CD4-positive, alpha-beta T cell treated with Interleukin-2 at 100 ng/mL for 4 hours (primary cell): ENCODE measurements around the gene KIF26B.

ENCODE experiments used
- DNase-seq: peaks from one replicate; pipeline ENCODE4 v3.0.0-alpha.2; 2020; ENCODE audit warnings: low spot score

Gene KIF26B

GRCh38 chr1:245600658-245601057 lies 445.9 kb downstream of the KIF26B start:
- DNase-seq, result no peak

DNA sequence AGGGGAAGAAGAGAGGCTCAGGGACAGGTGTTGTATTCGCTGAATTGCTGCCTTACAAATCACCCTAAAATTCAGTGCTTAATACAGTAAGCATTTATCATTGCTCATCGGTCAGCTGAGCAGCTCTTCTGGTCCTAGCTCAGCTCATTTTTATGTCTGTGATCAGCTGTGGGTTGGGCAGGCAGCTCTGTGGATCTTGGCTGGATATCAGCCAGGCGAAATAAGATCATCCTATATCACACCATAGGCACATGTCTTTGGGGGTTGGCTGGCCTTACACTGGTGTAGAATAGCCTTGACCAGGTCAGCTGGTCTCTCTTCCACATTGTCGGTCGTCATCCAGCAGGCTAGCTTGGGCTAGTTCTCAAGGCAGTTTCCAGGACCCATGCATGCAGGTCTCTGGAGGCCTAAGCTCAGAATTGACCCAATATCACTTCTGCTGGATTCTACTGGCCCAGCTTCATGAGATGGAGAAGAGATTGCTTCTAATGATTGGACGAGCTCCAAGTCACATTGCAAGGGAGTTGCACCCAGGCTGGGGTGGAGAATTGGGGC lies 448.6 kb downstream of the KIF26B start:
- DNase-seq, result no peak

DNA sequence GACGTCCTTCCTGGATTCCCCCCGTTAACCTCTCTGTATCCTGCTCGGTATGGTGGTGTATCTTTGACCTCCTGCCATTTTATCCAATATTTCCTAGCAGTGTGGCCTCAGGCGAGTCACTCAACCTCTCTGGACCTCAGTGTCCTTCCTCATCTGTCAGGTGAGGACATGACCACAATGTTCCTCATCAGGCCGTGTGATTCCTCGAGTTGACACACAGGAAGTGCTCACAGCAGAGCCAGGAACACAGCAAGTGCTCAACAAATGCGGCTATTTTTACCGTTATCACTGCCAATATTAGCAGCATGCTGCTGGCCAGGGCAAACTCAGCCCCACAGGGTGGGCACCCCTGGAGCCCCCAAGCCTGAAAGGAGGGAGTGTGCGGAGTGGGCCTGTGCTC lies 450.2 kb downstream of the KIF26B start:
- no peak for DNase-seq

DNA sequence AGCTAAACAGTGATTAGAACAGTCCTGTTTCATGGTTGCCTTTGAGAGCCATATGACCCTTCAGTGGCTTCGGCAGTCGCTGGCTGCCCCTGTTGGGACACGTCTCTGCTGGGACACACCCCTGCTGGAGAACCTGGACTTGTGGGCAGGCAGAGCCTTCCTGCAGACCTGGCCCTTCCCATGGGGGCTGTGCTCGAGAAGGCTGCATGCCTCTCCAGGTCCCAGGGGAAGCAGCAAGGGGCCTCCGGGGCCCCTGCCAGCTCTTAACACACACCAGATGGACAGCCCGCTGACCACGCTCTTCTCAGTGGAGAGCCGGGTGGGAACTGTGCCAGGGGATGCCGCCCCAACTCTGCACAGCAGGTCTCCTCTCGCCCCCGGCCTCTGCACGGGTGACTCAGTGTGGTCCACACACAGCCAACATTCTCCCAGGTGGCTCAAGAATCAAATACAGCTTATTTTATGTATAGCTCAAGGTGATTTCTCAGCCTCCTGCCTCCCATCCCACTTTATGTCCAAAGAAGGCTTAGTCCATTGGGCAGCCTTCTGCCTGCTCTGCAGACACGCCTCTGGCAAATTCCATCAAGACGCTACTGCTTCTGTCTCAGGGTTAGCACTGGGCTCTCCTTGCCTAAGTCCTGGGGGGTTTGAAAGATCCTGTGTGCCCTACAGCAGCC lies 450.8 kb downstream of the KIF26B start:
- no peak for DNase-seq

- DNase-seq, result no peak
These were observed 451.5 kb downstream of the KIF26B start for GRCh38 chr1:245606157-245606725.

- DNase-seq, result no peak
These were observed 453.5 kb downstream of the KIF26B start for GRCh38 chr1:245608271-245608670.

GRCh38 chr1:245609354-245610150 lies 454.8 kb downstream of the KIF26B start:
- no peak for DNase-seq

- DNase-seq, result no peak
These were observed 456.5 kb downstream of the KIF26B start for GRCh38 chr1:245611251-245611650.

- no peak for DNase-seq
These were observed 459.7 kb downstream of the KIF26B start for GRCh38 chr1:245614476-245614875.

DNA sequence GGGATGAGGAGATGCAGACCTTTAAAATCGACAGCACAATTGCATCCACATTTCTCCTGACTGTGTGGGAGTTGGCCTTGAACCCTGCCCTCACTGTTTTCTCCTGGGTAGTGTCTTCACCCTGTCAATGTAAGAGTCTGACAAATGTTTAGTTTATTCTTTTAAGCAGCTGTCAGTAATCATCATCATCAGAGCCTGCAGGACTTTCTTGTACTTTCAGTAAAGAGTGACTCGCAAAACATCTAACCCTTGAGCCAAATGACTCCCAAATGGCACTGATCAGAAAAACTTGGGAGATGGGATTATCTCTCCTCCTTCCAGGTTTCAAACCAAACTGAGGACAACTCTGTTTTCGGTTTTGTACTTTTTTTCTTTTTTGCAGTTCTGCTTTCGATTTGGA lies 460.2 kb downstream of the KIF26B start:
- no peak for DNase-seq

DNA sequence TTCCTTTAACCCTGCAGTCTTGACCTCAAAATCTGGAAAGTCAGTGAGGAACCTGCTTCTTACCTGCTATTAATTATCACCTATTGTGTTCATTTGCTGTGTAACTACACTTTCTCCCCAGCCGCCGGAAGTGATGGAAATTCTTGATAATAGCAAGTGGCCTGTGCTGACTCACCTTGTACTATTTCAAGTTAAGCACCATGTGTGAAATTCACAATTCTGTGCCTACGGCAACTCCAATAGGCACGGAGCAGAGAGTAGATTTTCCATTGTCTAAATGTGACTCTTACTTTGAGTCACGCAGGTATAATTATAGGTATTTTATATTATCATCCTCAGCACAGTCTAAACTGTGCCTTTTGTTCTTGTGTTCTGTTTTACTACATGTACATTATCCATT lies 466.8 kb downstream of the KIF26B start:
- no peak for DNase-seq

DNA sequence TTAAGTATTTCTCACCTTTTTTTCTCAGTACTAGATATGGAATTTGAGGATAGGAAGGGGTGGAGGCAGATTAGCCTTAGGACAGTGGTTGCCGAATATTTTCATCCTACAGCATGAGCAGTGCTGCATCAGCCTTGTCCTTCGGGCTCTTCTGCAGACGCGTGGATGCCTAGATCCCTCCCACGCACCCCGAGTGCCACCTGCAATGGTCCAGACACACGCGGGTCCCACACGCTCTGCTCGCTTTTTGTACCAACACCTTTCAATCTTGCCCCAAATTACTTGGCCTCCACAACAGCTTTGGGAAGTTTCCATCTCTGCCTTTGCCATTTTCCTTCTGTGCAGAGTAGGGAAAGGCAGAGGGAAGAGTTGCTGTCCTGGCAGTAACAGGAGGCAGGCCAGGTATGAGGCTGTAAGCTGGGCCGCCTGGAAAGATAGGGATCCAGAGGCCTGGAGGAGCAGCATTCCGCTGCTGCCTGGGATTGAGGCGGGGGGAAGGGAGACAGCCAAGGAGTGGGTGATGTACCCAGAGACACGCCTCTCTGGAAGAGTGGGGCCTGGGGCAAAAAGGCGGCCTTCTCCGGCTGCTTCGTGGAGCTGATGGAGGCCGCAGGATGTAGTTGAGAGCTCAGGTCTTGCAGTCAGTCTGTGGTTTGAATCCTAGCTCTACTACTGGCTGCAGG lies 467.7 kb downstream of the KIF26B start:
- no peak for DNase-seq

- no peak for DNase-seq
These were observed 486.6 kb downstream of the KIF26B start for GRCh38 chr1:245641384-245641783.

DNA sequence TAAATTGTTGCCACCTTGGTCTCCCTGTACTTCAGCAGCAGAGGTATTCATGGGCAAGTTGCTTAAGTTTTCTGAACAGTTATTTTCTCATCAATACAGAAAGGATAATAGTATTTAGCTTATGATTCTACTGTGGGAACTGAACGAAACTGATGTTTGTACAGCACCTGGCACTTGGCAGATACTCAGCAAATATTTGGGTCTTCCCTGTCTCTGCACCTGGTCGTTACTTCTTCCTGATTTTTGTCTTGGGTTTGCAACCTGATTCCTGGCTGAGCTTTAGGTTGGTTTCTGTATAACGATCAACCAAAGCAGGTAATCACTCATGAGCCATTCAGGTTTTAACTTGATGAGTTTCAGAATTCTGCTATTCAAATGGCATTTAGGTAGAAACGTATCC lies 490.6 kb downstream of the KIF26B start:
- DNase-seq, result no peak

- DNase-seq, result no peak
These were observed 491.1 kb downstream of the KIF26B start for GRCh38 chr1:245645894-245646293.

DNA sequence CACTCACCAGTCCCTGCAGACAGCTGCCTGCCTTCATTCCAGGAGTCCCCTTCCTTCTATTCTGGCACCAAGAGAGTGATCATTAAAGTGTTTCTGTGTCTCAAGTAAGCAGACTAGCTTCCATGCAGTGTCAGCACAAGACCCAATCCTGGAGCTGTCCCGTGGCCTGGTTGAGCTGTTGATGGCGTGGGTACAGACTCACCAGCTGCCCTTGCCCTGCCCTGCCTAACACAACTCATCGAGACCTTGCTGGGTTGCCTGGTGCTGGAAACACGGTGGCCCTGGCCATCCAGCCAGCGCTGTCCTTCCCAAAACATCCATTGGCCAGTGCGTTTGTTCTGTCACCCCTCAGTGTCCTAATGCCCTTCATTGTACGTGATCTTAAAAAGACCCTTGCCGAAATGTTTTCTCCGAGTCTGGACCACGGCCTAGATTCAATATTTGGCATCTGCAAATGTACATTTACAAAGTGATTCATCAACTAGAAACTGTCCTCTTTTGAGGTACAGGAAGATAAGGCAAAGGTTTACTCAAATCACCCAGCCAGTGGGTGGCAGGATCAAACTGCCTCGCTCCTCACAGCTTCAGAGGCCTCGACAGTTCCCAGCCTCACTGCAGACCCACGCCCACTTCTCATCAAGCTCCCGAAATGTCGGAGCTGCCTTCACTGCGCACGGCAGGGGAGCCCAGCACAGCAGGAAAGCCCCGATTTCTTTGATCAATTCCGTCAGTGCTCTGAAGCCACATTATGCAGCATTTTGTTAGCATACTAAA lies 494.2 kb downstream of the KIF26B start:
- no peak for DNase-seq

DNA sequence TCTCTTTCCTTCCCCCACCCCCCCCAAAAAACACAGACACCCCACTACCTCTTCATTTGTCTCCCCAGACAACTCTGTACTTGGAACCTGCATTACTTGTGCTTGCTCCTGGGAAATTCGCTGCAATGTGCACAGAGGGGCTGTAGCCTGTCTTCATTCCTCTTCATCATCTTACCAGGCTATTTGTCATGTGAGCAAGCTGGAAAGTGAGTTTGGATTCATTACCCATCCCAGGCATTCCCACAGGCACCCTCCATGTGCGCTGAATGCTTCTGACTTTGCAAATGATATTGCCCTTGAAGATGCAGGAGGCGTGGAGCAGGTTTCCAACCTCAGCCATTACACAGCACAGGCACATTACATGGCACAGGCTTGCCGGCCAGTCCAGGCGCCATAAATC lies 494.9 kb downstream of the KIF26B start:
- no peak for DNase-seq

GRCh38 chr1:245650441-245650960 lies 495.7 kb downstream of the KIF26B start:
- DNase-seq, result no peak

DNA sequence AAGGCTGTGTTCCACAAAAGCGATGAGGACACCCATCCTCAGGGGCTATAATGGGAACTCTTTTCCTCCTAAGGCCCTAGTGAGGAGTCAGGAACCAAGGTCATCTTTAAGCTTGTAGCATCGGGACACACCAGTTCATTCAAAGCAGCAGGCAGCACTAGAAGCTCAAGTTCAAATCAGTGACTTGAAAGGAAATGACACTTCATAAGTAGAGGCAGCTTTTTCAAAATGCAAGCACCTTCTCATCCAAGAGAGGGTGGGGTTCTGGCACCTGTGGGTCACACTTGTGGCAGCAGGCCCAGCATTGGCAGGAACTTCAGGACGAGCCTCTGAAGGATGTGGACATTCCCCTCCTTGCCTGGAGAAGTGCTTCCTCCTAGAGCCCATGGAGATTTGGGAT lies 496.3 kb downstream of the KIF26B start:
- no peak for DNase-seq

- DNase-seq, result no peak
These were observed 497.3 kb downstream of the KIF26B start for GRCh38 chr1:245652116-245652515.

- no peak for DNase-seq
These were observed 498.1 kb downstream of the KIF26B start for GRCh38 chr1:245652660-245653427.
